Thoracic aorta (tissue), 2 donors: ENCODE data around the gene TNS3. TPM values are rescaled to one million over a fixed set of nuclear protein-coding genes. Genes with fewer than 3 reads are reported as not detected.

Experiments used
- ATAC-seq: fragments of 150-250 bp; one replicate; pipeline ENCODE4 v1.8.0; 2017; ENCODE audit warnings: low read depth; ENCODE audit not compliant: insufficient number of reproducible peaks, low FRiP score
- DNase-seq: peaks from one replicate; pipeline ENCODE4 v3.0.0-alpha.2; 2020; ENCODE audit warnings: low spot score
- H3K27ac ChIP-seq, 2 donors: fragments of 200-600 bp; sonication (generic); 1 replicate in 1 of 2; 2 replicates in 1 of 2; pipeline ENCODE4 v1.5.1; 2016; ENCODE audit warnings: mild to moderate bottlenecking in 2 of 2, moderate library complexity in 2 of 2
- H3K27me3 ChIP-seq: fragments of 200-600 bp; sonication (generic); replicated peaks from 2 replicates; pipeline ENCODE4 v1.6.0; 2016; ENCODE audit warnings: mild to moderate bottlenecking; ENCODE audit not compliant: insufficient read depth
- H3K36me3 ChIP-seq: fragments of 200-600 bp; sonication (generic); one replicate; pipeline ENCODE4 v1.5.1; 2016
- H3K4me1 ChIP-seq, 2 donors: fragments of 200-600 bp; sonication (generic); 1 replicate in 1 of 2; 2 replicates in 1 of 2; pipeline versions ENCODE4 v1.5.1 to v1.6.0; 2016; ENCODE audit warnings: low read depth in 2 of 2, mild to moderate bottlenecking in 1 of 2; ENCODE audit not compliant: control insufficient read depth in 1 of 2
- H3K4me3 ChIP-seq: fragments of 200-600 bp; sonication (generic); 2 replicates; pipeline ENCODE4 v1.5.1; 2016; ENCODE audit warnings: mild to moderate bottlenecking
- H3K9me3 ChIP-seq: fragments of 200-600 bp; sonication (generic); 2 replicates; pipeline ENCODE4 v1.5.1; 2016
- total RNA-seq, 2 donors: library from RNA; depleted of rRNA; stranded (reverse); fragments of >200 nt; gene quantifications; one replicate each; pipeline versions ENCODE4 v1.1.0 to v1.2.3, GENCODE V29; 2016
- TF ChIP-seq, protein P1 (sequence below): fragments of 200-600 bp; sonication (generic); IDR thresholded peaks from one replicate; pipeline ENCODE4 v1.5.1; 2019; ENCODE audit warnings: antibody characterized with exemption

Gene TNS3
- total RNA-seq, 2 donors from 2014 or later = 138 to 151 TPM

DNA sequence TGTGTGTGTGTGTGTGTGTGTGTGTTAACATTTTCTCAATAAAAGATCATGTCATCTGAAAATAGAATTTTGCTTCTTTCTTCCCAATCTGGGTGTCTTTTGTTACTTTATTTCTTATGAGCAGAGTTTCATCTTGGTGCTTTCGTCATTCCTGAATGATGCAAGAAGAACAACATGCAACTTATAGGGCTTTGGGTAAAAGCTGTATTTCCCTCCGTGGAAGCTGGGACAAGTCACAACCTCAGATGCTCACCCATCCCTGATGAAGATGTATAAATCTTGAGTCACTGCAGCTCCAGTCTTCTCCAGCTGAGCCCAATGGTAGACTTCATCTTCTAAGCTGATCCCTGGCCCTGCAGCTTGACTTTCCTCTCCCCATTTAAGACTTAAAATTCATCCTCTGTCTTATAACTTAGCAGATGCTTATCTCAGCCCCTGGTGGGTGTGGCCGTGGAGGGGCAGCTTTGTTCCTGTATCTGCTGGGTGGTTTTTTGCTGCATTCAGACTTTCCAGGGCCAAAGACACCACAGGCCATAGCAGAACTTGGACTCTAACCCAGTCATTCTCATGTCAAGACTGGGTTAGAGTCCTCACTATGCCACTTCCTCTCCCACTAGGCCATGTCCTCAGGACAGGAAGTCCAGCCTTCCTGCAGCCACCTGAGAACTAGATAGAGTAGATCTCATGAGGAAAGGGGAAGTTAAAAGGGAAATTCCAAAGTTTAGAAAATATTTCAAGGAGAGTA is 356.4 kb downstream of the TNS3 start:
- DNase-seq (no peak), ATAC-seq (no peak)
- H3K27ac ChIP-seq = no peak overlapping the region

More for the DNA sequence above, 356.4 kb downstream of the TNS3 start:
- H3K36me3 ChIP-seq = no peaks in the 10 kb centered on the region
- TF ChIP-seq, protein P1, sequence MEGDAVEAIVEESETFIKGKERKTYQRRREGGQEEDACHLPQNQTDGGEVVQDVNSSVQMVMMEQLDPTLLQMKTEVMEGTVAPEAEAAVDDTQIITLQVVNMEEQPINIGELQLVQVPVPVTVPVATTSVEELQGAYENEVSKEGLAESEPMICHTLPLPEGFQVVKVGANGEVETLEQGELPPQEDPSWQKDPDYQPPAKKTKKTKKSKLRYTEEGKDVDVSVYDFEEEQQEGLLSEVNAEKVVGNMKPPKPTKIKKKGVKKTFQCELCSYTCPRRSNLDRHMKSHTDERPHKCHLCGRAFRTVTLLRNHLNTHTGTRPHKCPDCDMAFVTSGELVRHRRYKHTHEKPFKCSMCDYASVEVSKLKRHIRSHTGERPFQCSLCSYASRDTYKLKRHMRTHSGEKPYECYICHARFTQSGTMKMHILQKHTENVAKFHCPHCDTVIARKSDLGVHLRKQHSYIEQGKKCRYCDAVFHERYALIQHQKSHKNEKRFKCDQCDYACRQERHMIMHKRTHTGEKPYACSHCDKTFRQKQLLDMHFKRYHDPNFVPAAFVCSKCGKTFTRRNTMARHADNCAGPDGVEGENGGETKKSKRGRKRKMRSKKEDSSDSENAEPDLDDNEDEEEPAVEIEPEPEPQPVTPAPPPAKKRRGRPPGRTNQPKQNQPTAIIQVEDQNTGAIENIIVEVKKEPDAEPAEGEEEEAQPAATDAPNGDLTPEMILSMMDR = no peak
- no peaks in the 10 kb centered on the region for H3K4me1 ChIP-seq
- H3K9me3 ChIP-seq = no peaks in the 10 kb centered on the region
- no peaks in the 10 kb centered on the region for H3K27me3 ChIP-seq
- H3K4me3 ChIP-seq = no peak overlapping the region
